Type B pancreatic cell (in vitro differentiated cells): ENCODE data around the gene NANP. TPM values are rescaled to one million over a fixed set of nuclear protein-coding genes. Genes with fewer than 3 reads are reported as not detected.
"Not testable (repeated sequence)": the region's sequence is repeated elsewhere in the genome, so short reads cannot be mapped to it uniquely, and the experiment has no call there.

Source experiments
- DNase-seq: peaks from one replicate; pipeline ENCODE4 v3.0.0; 2021; ENCODE audit warnings: mixed read lengths; ENCODE audit not compliant: unreplicated experiment; ENCODE audit errors: extremely low spot score
- H3K27ac Mint-ChIP-seq: 2 replicates; pipeline ENCODE4 v1.8.0; 2021; ENCODE audit warnings: mild to moderate bottlenecking, mixed read lengths
- H3K27me3 Mint-ChIP-seq: 2 replicates; pipeline ENCODE4 v1.8.0; 2021; ENCODE audit warnings: mixed read lengths
- H3K36me3 Mint-ChIP-seq: 2 replicates; pipeline ENCODE4 v1.8.0; 2021; ENCODE audit warnings: mixed read lengths
- H3K4me1 Mint-ChIP-seq: one replicate; pipeline ENCODE4 v1.8.0; 2021; ENCODE audit warnings: mixed read lengths; ENCODE audit not compliant: unreplicated experiment
- H3K4me3 Mint-ChIP-seq: 2 replicates; pipeline ENCODE4 v1.8.0; 2021; ENCODE audit warnings: mild to moderate bottlenecking, mixed read lengths
- H3K9me3 Mint-ChIP-seq: 2 replicates; pipeline ENCODE4 v1.8.0; 2021; ENCODE audit warnings: mixed read lengths
- CTCF ChIP-seq: fragments of 200-600 bp; sonication (generic); conservative IDR thresholded peaks from 2 replicates; pipeline ENCODE4 v1.5.0; 2021; ENCODE audit warnings: antibody characterized with exemption, mild to moderate bottlenecking
- total RNA-seq: library from RNA; stranded (reverse); gene quantifications from 2 replicates; pipeline ENCODE4 v1.2.1, GENCODE V29; 2021; ENCODE audit warnings: low replicate concordance

The NANP gene
- total RNA-seq, 1 donor from 2014 or later, result 6.3 TPM

- H3K4me3 Mint-ChIP-seq, result no peak overlapping the region
- no peak for TF ChIP-seq CTCF
- no peaks in the 10 kb centered on the region for H3K4me1 Mint-ChIP-seq
- DNase-seq, result no peak
- H3K27me3 Mint-ChIP-seq, result no peaks in the 10 kb centered on the region
- H3K9me3 Mint-ChIP-seq, result no peaks in the 10 kb centered on the region
- H3K36me3 Mint-ChIP-seq, result no peaks in the 10 kb centered on the region
- H3K27ac Mint-ChIP-seq, result no peak overlapping the region
These were observed 17.6 kb downstream of the NANP start for GRCh38 chr20:25606094-25606695.

GRCh38 chr20:25605148-25605547, 18.7 kb downstream of the NANP start:
- H3K27me3 Mint-ChIP-seq, result no peaks in the 10 kb centered on the region
- no peaks in the 10 kb centered on the region for H3K9me3 Mint-ChIP-seq
- TF ChIP-seq CTCF, result no peak
- peaks cover 4% of the 10 kb centered on the region for H3K4me1 Mint-ChIP-seq
- DNase-seq, result no peak
- H3K27ac Mint-ChIP-seq, result no peak overlapping the region
- H3K36me3 Mint-ChIP-seq, result no peaks in the 10 kb centered on the region
- H3K4me3 Mint-ChIP-seq, result no peak overlapping the region

- no peaks in the 10 kb centered on the region for H3K36me3 Mint-ChIP-seq
- no peak overlapping the region for H3K27ac Mint-ChIP-seq
- no peak for TF ChIP-seq CTCF
- no peaks in the 10 kb centered on the region for H3K27me3 Mint-ChIP-seq
- H3K9me3 Mint-ChIP-seq, result no peaks in the 10 kb centered on the region
- peaks cover 6% of the 10 kb centered on the region for H3K4me1 Mint-ChIP-seq
- no peak overlapping the region for H3K4me3 Mint-ChIP-seq
- DNase-seq, result no peak
These were observed 19.2 kb downstream of the NANP start for GRCh38 chr20:25604611-25605010.

- H3K36me3 Mint-ChIP-seq, H3K4me1 Mint-ChIP-seq, H3K27ac Mint-ChIP-seq, H3K4me3 Mint-ChIP-seq, H3K27me3 Mint-ChIP-seq, DNase-seq, H3K9me3 Mint-ChIP-seq: not testable (repeated sequence)
These were observed 20.9 kb downstream of the NANP start for GRCh38 chr20:25602914-25603309.

- DNase-seq, H3K27me3 Mint-ChIP-seq, H3K9me3 Mint-ChIP-seq, H3K4me1 Mint-ChIP-seq, H3K36me3 Mint-ChIP-seq, H3K27ac Mint-ChIP-seq, H3K4me3 Mint-ChIP-seq: not testable (repeated sequence)
These were observed 21.5 kb downstream of the NANP start for GRCh38 chr20:25602191-25602913.

GRCh38 chr20:25601659-25602058, 22.2 kb downstream of the NANP start:
- Mint-ChIP-seq H3K27ac (no peak overlapping the region), H3K4me1 (peaks cover 6% of the 10 kb centered on the region), H3K4me3 (no peak overlapping the region), H3K9me3 (no peaks in the 10 kb centered on the region), H3K27me3 (no peaks in the 10 kb centered on the region), H3K36me3 (no peaks in the 10 kb centered on the region)
- no peak for TF ChIP-seq CTCF
- DNase-seq, result no peak
